ENCODE results near the gene FBXW10B. TPM values are rescaled to one million over a fixed set of nuclear protein-coding genes. Genes with fewer than 3 reads are reported as not detected.
"Not testable (repeated sequence)": the region's sequence is repeated elsewhere in the genome, so short reads cannot be mapped to it uniquely, and the experiment has no call there.

The FBXW10B gene
- total and polyA plus RNA-seq, 2 experiments from 2014 or later, result 0.15 TPM; not detected in 1

DNA sequence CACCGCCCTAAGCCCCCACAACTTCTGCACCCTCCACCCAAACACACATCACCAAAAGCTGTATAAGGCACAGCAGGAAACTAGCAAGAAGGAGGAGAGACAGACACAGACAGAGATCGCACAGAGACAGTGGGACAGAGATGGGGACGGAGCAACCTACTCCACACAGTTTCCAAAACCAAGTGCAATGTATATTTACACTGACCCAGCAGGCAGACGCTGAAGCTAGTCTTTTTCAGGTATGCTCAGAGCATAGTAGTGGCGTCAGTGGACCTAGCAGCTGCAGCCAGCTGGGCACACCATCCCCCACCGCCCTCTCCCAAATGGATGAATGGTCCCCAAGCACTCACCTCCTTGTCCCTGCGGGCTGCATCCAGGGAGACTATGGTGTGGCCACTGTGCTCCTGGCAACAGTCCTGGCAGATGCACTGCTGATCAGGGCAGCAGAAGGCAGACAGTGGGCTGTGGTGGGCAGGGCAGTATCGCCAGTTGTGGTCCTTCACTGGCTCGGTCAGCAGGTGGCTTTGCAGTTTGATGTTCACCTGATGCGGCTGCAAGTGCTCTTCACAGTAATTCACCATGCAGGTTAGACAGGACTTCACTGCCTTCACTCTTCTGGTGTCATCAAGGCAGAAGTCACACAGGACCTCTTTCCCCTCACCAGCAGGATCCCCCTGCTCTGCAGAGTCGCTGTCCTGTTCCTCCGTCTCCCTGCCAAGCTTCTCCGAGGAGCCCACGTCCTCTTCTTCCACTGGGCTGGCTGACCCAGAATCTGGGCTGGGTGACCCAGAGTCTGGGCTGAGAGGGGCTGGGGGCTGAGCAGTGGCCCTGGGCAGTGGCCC is 31.5 kb upstream of the FBXW10B start:
- H2AFZ ChIP-seq, result peak overlapping the region; percentile 69
- peak overlapping the region; percentile 81 for H3K4me3 ChIP-seq
- no peaks in the 10 kb centered on the region for H3K27me3 ChIP-seq (replicated peaks; ENCODE audit: insufficient read depth)
- H3K79me2 ChIP-seq (ENCODE audit: insufficient read depth), result peaks cover 19% of the 10 kb centered on the region; the same call in 1 of the 2 replicates
- H4K20me1 ChIP-seq (ENCODE audit: insufficient read depth), result no peaks in the 10 kb centered on the region
- TF ChIP-seq EZH2 (IDR thresholded peaks at IDR 0.05; ENCODE audit: insufficient read depth, poor library complexity, severe bottlenecking) (no peak), EZH2phosphoT487 (IDR thresholded peaks at IDR 0.05; ENCODE audit: insufficient read depth, low read depth) (no peak)
- peak overlapping the region; percentile 84 for H3K4me2 ChIP-seq (ENCODE audit: unreplicated experiment)
- H3K9me2 ChIP-seq (ENCODE audit: insufficient read depth), result no peaks in the 10 kb centered on the region
- 2% methylated on average over 14 of the region's 14 CpGs for WGBS, 2 experiments (ENCODE audit: low coverage in 1 of 2, low lambda C conversion rate in 2 of 2, missing lambda C conversion rate in 2 of 2)
- peaks cover 3% of the 10 kb centered on the region for H3F3A ChIP-seq (ENCODE audit: insufficient read depth)
- peaks cover 24% of the 10 kb centered on the region for H3K4me1 ChIP-seq (ENCODE audit: insufficient read depth)
- no peaks in the 10 kb centered on the region for H3K9me3 ChIP-seq (ENCODE audit: low read depth)
- peak; percentile 34 for DNase-seq
- peak overlapping the region; percentile 79 for H3K9ac ChIP-seq
- in situ Hi-C loops (cut with MboI), result no loop called here
- H3K36me3 ChIP-seq (ENCODE audit: low read depth), result no peaks in the 10 kb centered on the region
- peak overlapping the region; percentile 67 for H3K27ac ChIP-seq

- peak overlapping the region; percentile 81 for H3K4me3 ChIP-seq
- H3K79me2 ChIP-seq (ENCODE audit: insufficient read depth), result peaks cover 19% of the 10 kb centered on the region; the same call in 1 of the 2 replicates
- H3K9me2 ChIP-seq (ENCODE audit: insufficient read depth), result no peaks in the 10 kb centered on the region
- H3K4me2 ChIP-seq (ENCODE audit: unreplicated experiment), result peak overlapping the region; percentile 84
- H3K9me3 ChIP-seq (ENCODE audit: low read depth), result no peaks in the 10 kb centered on the region
- no peaks in the 10 kb centered on the region for H3K27me3 ChIP-seq (replicated peaks; ENCODE audit: insufficient read depth)
- peak overlapping the region; percentile 79 for H3K9ac ChIP-seq
- TF ChIP-seq EZH2 (IDR thresholded peaks at IDR 0.05; ENCODE audit: insufficient read depth, poor library complexity, severe bottlenecking) (no peak), EZH2phosphoT487 (IDR thresholded peaks at IDR 0.05; ENCODE audit: insufficient read depth, low read depth) (no peak)
- DNase-seq, result peak; percentile 76
- H3K36me3 ChIP-seq (ENCODE audit: low read depth), result no peaks in the 10 kb centered on the region
- H4K20me1 ChIP-seq (ENCODE audit: insufficient read depth), result no peaks in the 10 kb centered on the region
- in situ Hi-C loops (cut with MboI), result no loop called here
- no peak overlapping the region for H2AFZ ChIP-seq
- H3K27ac ChIP-seq, result peak overlapping the region; percentile 16; the same call in 1 of the 2 replicates
- peaks cover 3% of the 10 kb centered on the region for H3F3A ChIP-seq (ENCODE audit: insufficient read depth)
- WGBS, 2 experiments (ENCODE audit: low coverage in 1 of 2, low lambda C conversion rate in 2 of 2, missing lambda C conversion rate in 2 of 2), result 2 to 4% methylated on average over 6 of the region's 6 CpGs
- H3K4me1 ChIP-seq (ENCODE audit: insufficient read depth), result peaks cover 28% of the 10 kb centered on the region
Measured at GRCh38 chr17:15649861-15650421, 30.4 kb upstream of the FBXW10B start.

DNA sequence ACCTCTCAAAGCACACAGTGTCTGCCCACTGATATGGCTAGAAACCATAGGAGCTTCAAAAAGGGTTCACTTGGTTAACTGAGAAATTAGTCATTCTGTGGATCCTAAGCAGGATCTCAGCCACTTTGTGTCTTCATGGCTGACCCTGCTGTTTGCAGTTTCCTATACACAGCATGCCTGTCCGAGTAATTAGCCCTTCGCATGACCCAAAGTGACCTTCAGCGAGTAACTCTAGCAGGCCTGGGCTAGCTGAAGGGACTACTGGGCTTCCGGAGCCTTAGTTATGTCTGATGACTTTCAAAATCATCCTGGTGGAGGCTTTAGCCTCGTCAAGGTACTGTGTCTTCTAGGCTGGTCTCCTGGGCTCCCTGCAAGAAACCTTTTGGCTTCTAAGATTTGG is 28.9 kb upstream of the FBXW10B start:
- H3K4me3 ChIP-seq, result no peak overlapping the region
- H3K9me2 ChIP-seq (ENCODE audit: insufficient read depth), result no peaks in the 10 kb centered on the region
- H3K36me3 ChIP-seq (ENCODE audit: low read depth), result no peaks in the 10 kb centered on the region
- H4K20me1 ChIP-seq (ENCODE audit: insufficient read depth), result no peaks in the 10 kb centered on the region
- DNase-seq, result peak; percentile 21
- no peak overlapping the region for H3K27ac ChIP-seq
- peaks cover 3% of the 10 kb centered on the region for H3F3A ChIP-seq (ENCODE audit: insufficient read depth)
- in situ Hi-C loops (cut with MboI), result no loop called here
- no peak for TF ChIP-seq EZH2phosphoT487 (IDR thresholded peaks at IDR 0.05; ENCODE audit: insufficient read depth, low read depth)
- no peak for TF ChIP-seq EZH2 (IDR thresholded peaks at IDR 0.05; ENCODE audit: insufficient read depth, poor library complexity, severe bottlenecking)
- no peak overlapping the region for H3K9ac ChIP-seq
- no peaks in the 10 kb centered on the region for H3K9me3 ChIP-seq (ENCODE audit: low read depth)
- H3K4me1 ChIP-seq (ENCODE audit: insufficient read depth), result peaks cover 31% of the 10 kb centered on the region
- no peak overlapping the region for H3K4me2 ChIP-seq (ENCODE audit: unreplicated experiment)
- 74 to 77% methylated on average over 5 of the region's 5 CpGs for WGBS, 2 experiments (ENCODE audit: low coverage in 1 of 2, low lambda C conversion rate in 2 of 2, missing lambda C conversion rate in 2 of 2)
- no peak overlapping the region for H2AFZ ChIP-seq
- H3K79me2 ChIP-seq (ENCODE audit: insufficient read depth), result peaks cover 19% of the 10 kb centered on the region; the same call in 1 of the 2 replicates
- H3K27me3 ChIP-seq (replicated peaks; ENCODE audit: insufficient read depth), result no peaks in the 10 kb centered on the region

DNA sequence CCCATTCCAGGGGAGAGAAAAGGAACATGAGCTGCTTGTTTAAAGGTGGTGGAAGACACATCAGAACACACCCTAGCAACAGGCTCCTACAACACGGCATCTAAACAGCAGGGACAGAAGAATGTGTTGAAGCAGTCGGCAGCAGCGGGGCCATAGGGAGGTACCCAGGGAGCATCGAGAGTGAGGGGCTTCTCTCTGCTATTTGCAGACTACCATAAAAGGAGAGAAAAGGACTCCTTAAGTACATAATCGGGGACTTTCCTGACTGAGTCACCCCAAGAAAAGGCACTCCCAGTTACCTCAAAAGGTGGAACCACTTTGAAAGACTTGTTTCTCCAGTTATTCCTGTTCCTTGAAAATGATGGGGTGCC is 26.4 kb upstream of the FBXW10B start:
- H2AFZ ChIP-seq; H3K36me3 ChIP-seq (ENCODE audit: low read depth); H3K27me3 ChIP-seq (replicated peaks; ENCODE audit: insufficient read depth); H4K20me1 ChIP-seq (ENCODE audit: insufficient read depth); H3F3A ChIP-seq (ENCODE audit: insufficient read depth); H3K4me3 ChIP-seq; in situ Hi-C loops (cut with MboI); H3K9me2 ChIP-seq (ENCODE audit: insufficient read depth); H3K9me3 ChIP-seq (ENCODE audit: low read depth): not testable (repeated sequence)
- Histone ChIP-seq H3K9ac (peak overlapping the region; percentile 48; the same call in 1 of the 2 replicates), H3K27ac (peak overlapping the region; percentile 58), H3K4me2 (ENCODE audit: unreplicated experiment) (peak overlapping the region; percentile 16), H3K4me1 (ENCODE audit: insufficient read depth) (peaks cover 32% of the 10 kb centered on the region), H3K79me2 (ENCODE audit: insufficient read depth) (peaks cover 19% of the 10 kb centered on the region; the same call in 1 of the 2 replicates)
- WGBS, 2 experiments (ENCODE audit: low coverage in 1 of 2, low lambda C conversion rate in 2 of 2, missing lambda C conversion rate in 2 of 2), result 20 to 32% methylated on average over 5 of the region's 5 CpGs
- peak; percentile 47 for DNase-seq

- H3K9me3 ChIP-seq (ENCODE audit: low read depth); H3K4me3 ChIP-seq; H4K20me1 ChIP-seq (ENCODE audit: insufficient read depth); H3K27me3 ChIP-seq (replicated peaks; ENCODE audit: insufficient read depth); H2AFZ ChIP-seq; H3F3A ChIP-seq (ENCODE audit: insufficient read depth); H3K36me3 ChIP-seq (ENCODE audit: low read depth); in situ Hi-C loops (cut with MboI); H3K9me2 ChIP-seq (ENCODE audit: insufficient read depth): not testable (repeated sequence)
- peak overlapping the region; percentile 48; the same call in 1 of the 2 replicates for H3K9ac ChIP-seq
- H3K27ac ChIP-seq, result peak overlapping the region; percentile 58
- peaks cover 15% of the 10 kb centered on the region; the same call in 1 of the 2 replicates for H3K79me2 ChIP-seq (ENCODE audit: insufficient read depth)
- peaks cover 26% of the 10 kb centered on the region for H3K4me1 ChIP-seq (ENCODE audit: insufficient read depth)
- peak overlapping the region; percentile 16 for H3K4me2 ChIP-seq (ENCODE audit: unreplicated experiment)
- 64 to 76% methylated on average over 8 to 10 of the region's 10 CpGs for WGBS, 2 experiments (ENCODE audit: low coverage in 1 of 2, low lambda C conversion rate in 2 of 2, missing lambda C conversion rate in 2 of 2)
- DNase-seq, result peak; percentile 27
Measured at GRCh38 chr17:15645099-15645941, 25.8 kb upstream of the FBXW10B start.

DNA sequence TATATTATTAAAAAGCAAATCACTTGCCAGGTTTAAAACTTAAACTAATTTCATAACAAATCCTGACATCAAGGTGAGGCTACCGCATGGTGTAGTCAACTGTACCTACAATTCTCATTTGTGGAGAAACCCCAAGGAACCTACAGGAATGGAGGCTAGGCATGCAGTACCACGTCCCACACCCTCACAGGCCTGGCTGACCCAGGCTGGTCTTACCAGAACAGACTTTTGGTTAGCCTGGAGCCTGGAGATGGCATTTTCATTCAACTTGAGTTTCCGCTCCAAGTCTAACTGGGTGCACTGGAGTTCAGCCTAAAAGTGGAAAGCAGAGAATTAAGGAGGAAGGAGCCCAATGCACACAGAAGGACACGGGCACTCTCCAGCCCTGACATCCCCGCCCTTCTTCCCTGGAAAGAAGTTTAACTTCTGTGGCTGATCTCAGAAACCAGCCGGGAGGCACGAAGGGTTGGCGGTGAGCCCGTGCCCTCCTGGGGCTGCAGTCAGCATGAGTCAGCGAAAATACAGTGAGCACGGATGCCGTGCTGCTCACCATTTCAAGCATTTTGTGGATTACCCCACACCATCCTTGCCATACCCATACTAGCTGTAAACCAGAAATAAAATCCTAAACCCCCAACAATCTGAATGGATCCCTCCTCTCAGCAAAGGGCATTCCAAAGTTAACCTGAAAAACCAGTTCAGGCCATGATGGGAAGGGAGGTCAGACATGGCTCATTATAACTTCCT is 23.2 kb upstream of the FBXW10B start:
- WGBS, 2 experiments (ENCODE audit: low coverage in 1 of 2, low lambda C conversion rate in 2 of 2, missing lambda C conversion rate in 2 of 2), result 25 to 31% methylated on average over 4 of the region's 12 CpGs
- H3K4me3 ChIP-seq; H3F3A ChIP-seq (ENCODE audit: insufficient read depth); H3K27me3 ChIP-seq (replicated peaks; ENCODE audit: insufficient read depth); H3K9me2 ChIP-seq (ENCODE audit: insufficient read depth); in situ Hi-C loops (cut with MboI); H4K20me1 ChIP-seq (ENCODE audit: insufficient read depth); H2AFZ ChIP-seq; H3K79me2 ChIP-seq (ENCODE audit: insufficient read depth); DNase-seq; H3K36me3 ChIP-seq (ENCODE audit: low read depth); H3K9me3 ChIP-seq (ENCODE audit: low read depth): not testable (repeated sequence)
- Histone ChIP-seq H3K4me2 (ENCODE audit: unreplicated experiment) (peak overlapping the region; percentile 48), H3K9ac (0 out of 2 replicates have a peak overlapping the region, but pooled peaks have one; percentile 38), H3K4me1 (ENCODE audit: insufficient read depth) (peaks cover 14% of the 10 kb centered on the region), H3K27ac (peak overlapping the region; percentile 66)
